ENCODE data around the gene CSF1R. TPM values are rescaled to one million over a fixed set of nuclear protein-coding genes. Genes with fewer than 3 reads are reported as not detected.

CSF1R gene
- polyA plus RNA-seq, 3 donors = 13.6 to 15.1 (median 13.8) TPM

Other genes starting within 250 kb of the CSF1R start
- under 1 TPM; 0.10 to 0.14 (median 0.14) TPM for gene PDE6A, start 141.8 kb downstream of the CSF1R start, polyA plus RNA-seq (ENCODE audit: insufficient read length in 3 of 3)
- 10 to 100 TPM; 20.7 to 21.0 (median 20.7) TPM for gene SLC26A2, start 125.8 kb downstream of the CSF1R start, polyA plus RNA-seq (ENCODE audit: insufficient read length in 3 of 3)
- gene TIGD6, start 85.9 kb downstream of the CSF1R start, polyA plus RNA-seq (ENCODE audit: insufficient read length in 3 of 3) = 1 to 10 TPM; 7.0 to 8.3 (median 7.0) TPM
- gene HMGXB3, start 85.8 kb downstream of the CSF1R start, polyA plus RNA-seq (ENCODE audit: insufficient read length in 3 of 3) = 10 to 100 TPM; 31.4 to 34.0 (median 33.1) TPM
- 100 to 1,000 TPM; 118 to 167 (median 142) TPM for gene PDGFRB, start 69.3 kb upstream of the CSF1R start, polyA plus RNA-seq (ENCODE audit: insufficient read length in 3 of 3)
- under 1 TPM; 0.54 to 0.89 (median 0.62) TPM for gene CDX1, start 80.2 kb upstream of the CSF1R start, polyA plus RNA-seq (ENCODE audit: insufficient read length in 3 of 3)
- gene SLC6A7, start 103.5 kb upstream of the CSF1R start, polyA plus RNA-seq (ENCODE audit: insufficient read length in 3 of 3) = under 1 TPM in 2 of 3 donors, not detected in 1; 0.06 to 0.07 TPM
- gene CAMK2A, start 203.2 kb upstream of the CSF1R start, polyA plus RNA-seq (ENCODE audit: insufficient read length in 3 of 3) = 1 to 10 TPM; 2.5 to 4.4 (median 2.5) TPM
- gene ARSI, start 216.4 kb upstream of the CSF1R start, polyA plus RNA-seq (ENCODE audit: insufficient read length in 3 of 3) = 1 to 10 TPM; 2.6 to 3.2 (median 2.7) TPM